K562 (cell line): ENCODE results near the gene DNAJC30. TPM values are rescaled to one million over a fixed set of nuclear protein-coding genes. Genes with fewer than 3 reads are reported as not detected.

ENCODE experiments used
- BRD9 ChIP-seq: fragments of 450-650 bp; IDR thresholded peaks from 2 replicates; pipeline ENCODE4 v1.6.1; 2018; ENCODE audit warnings: low read depth; ENCODE audit not compliant: partially characterized antibody
- RB1 ChIP-seq: fragments of 450-650 bp; IDR thresholded peaks from 2 replicates; pipeline ENCODE4 v1.6.1; 2017; ENCODE audit warnings: low read depth, mild to moderate bottlenecking
- REST ChIP-seq, 2 experiments: fragments of 450-650 bp; formaldehyde crosslinking in 1 of 2; IDR thresholded peaks; 2 replicates each; pipeline versions ENCODE4 v1.4.0 to v1.6.1; 2014 to 2020; ENCODE audit warnings: mild to moderate bottlenecking in 2 of 2, borderline replicate concordance in 1 of 2, low read depth in 1 of 2
- SMARCA5 ChIP-seq: fragments of 450-650 bp; IDR thresholded peaks from 2 replicates; pipeline ENCODE4 v1.6.1; 2016
- TGIF2 ChIP-seq: sonication (generic); formaldehyde crosslinking; IDR thresholded peaks from 2 replicates; pipeline ENCODE4 v1.8.1; 2022; ENCODE audit warnings: mild to moderate bottlenecking, missing genetic modification reagents, moderate library complexity
- USF1 ChIP-seq: sonication (generic); formaldehyde crosslinking; IDR thresholded peaks from 2 replicates; pipeline ENCODE4 v1.9.0; 2022; ENCODE audit warnings: mild to moderate bottlenecking, missing genetic modification reagents
- ZBTB11 ChIP-seq, 3 experiments: fragments of 200-800 bp in 1 of 3; fragments of 250-450 bp in 1 of 3; fragments of 450-650 bp in 1 of 3; sonication (Bioruptor Pico) in 1 of 3; sonication (Bioruptor generic) in 1 of 3; formaldehyde crosslinking in 1 of 3; IDR thresholded peaks; 2 replicates each; pipeline versions ENCODE4 v1.6.1 to v1.8.0; 2016 to 2022; ENCODE audit warnings: mild to moderate bottlenecking in 2 of 3, missing genetic modification characterization in 2 of 3, missing compliant biosample characterization in 1 of 3, moderate library complexity in 1 of 3
- ZBTB2 ChIP-seq: fragments of 450-650 bp; IDR thresholded peaks from 2 replicates; pipeline ENCODE4 v1.6.1; 2016; ENCODE audit warnings: antibody characterized with exemption
- ZNF280A ChIP-seq: fragments of 450-650 bp; IDR thresholded peaks from 2 replicates; pipeline ENCODE4 v1.6.1; 2018; ENCODE audit warnings: mild to moderate bottlenecking, low read depth; ENCODE audit not compliant: partially characterized antibody
- polyA plus RNA-seq, 8 experiments: library from polyadenylated mRNA; depleted of rRNA in 4 of 8; stranded (reverse) in 5 of 8; unstranded in 3 of 8; fragments of >200 nt; fragmentation: Nextera tagmentation in 2 of 8; fragmentation: Illumina TruSeq in 1 of 8; extraction: Ambion mirVana in 2 of 8; extraction: Trizol in 1 of 8; gene quantifications; 2 replicates each; pipeline versions ENCODE4 v1.2.1 to v1.2.3, GENCODE V29; 2011 to 2014; ENCODE audit warnings: inconsistent platforms in 1 of 8, missing spikeins in 1 of 8
- total RNA-seq, 7 experiments: library from RNA; depleted of rRNA in 6 of 7; stranded (reverse); fragments of >200 nt in 6 of 7; fragmentation: Illumina TruSeq in 2 of 7; extraction: Trizol in 2 of 7; gene quantifications; 2 replicates each; pipeline versions ENCODE4 v1.2.1 to v1.2.3, GENCODE V29; 2011 to 2021; ENCODE audit warnings: low replicate concordance in 1 of 7

The DNAJC30 gene
- total and polyA plus RNA-seq, 9 of the 15 experiments (the other 6 are each of a cell fraction or from before 2014, with no cell fraction given): 1.1 to 11.3 (median 4.6) TPM

- no peak for TF ChIP-seq ZBTB11 (CRISPR knock-in tag; IDR thresholded peaks at IDR 0.05)
- no peak for TF ChIP-seq ZNF280A
- TF ChIP-seq SMARCA5: no peak
- TF ChIP-seq REST (IDR thresholded peaks at IDR 0.05; ENCODE audit: borderline replicate concordance): no peak
- 0 out of 2 replicates have a peak, but pooled peaks have one; percentile 36 for TF ChIP-seq REST (CRISPR knock-in tag; IDR thresholded peaks at IDR 0.05; ENCODE audit: low read depth)
- TF ChIP-seq BRD9: no peak
- no peak; the same call in 1 of the 2 replicates for TF ChIP-seq TGIF2 (CRISPR knock-in tag)
- no peak for TF ChIP-seq USF1 (CRISPR knock-in tag)
- peak; percentile 51; the same call in 1 of the 2 replicates for TF ChIP-seq RB1
- TF ChIP-seq ZBTB2: no peak
Measured at GRCh38 chr7:73683056-73683787, at the start of gene DNAJC30, which contains the start of gene BUD23 (continued).
